ENCODE data around the gene RDH5. TPM values are rescaled to one million over a fixed set of nuclear protein-coding genes. Genes with fewer than 3 reads are reported as not detected.
A peak's percentile ranks its signal among the peaks of the same experiment; 100 is the strongest.

Gene RDH5
- total RNA-seq, 1 donor from 2014 or later = 9.7 TPM

DNA sequence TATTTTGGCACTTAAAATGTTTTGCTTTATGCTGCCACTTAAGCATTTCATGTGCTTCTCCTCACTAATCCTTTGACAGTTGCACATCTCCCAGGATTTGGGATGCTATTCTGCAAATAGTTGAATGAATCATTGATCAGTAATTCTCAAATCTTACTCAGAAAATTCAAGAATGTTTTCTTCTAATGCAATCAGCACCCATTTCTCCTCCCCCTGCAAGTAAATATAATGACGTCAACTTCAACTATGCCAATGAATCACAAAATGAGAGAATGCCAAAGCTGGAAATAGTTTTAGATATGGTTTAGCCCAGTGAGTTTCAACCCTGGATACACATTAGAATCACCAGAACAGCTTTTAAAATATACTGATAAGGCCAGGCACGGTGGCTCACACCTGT, 6.5 kb upstream of the RDH5 start:
- Mint-ChIP-seq H3K27ac (no peak overlapping the region), H3K27me3 (peaks cover 46% of the 10 kb centered on the region), H3K4me1 (ENCODE audit: low read depth) (peaks cover 15% of the 10 kb centered on the region), H3K36me3 (ENCODE audit: insufficient read depth) (peaks cover 2% of the 10 kb centered on the region), H3K4me3 (ENCODE audit: low read depth) (no peak overlapping the region), H3K9me3 (ENCODE audit: low read depth) (no peaks in the 10 kb centered on the region)
- DNase-seq (ENCODE audit: low spot score, unreplicated experiment) = no peak
- TF ChIP-seq, protein P1, sequence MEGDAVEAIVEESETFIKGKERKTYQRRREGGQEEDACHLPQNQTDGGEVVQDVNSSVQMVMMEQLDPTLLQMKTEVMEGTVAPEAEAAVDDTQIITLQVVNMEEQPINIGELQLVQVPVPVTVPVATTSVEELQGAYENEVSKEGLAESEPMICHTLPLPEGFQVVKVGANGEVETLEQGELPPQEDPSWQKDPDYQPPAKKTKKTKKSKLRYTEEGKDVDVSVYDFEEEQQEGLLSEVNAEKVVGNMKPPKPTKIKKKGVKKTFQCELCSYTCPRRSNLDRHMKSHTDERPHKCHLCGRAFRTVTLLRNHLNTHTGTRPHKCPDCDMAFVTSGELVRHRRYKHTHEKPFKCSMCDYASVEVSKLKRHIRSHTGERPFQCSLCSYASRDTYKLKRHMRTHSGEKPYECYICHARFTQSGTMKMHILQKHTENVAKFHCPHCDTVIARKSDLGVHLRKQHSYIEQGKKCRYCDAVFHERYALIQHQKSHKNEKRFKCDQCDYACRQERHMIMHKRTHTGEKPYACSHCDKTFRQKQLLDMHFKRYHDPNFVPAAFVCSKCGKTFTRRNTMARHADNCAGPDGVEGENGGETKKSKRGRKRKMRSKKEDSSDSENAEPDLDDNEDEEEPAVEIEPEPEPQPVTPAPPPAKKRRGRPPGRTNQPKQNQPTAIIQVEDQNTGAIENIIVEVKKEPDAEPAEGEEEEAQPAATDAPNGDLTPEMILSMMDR (IDR thresholded peaks at IDR 0.05; ENCODE audit: unreplicated experiment) = no peak

- Mint-ChIP-seq H3K4me3 (ENCODE audit: low read depth) (peak overlapping the region; percentile 90), H3K27ac (peak overlapping the region; percentile 98), H3K27me3 (peaks cover 30% of the 10 kb centered on the region), H3K4me1 (ENCODE audit: low read depth) (peaks cover 15% of the 10 kb centered on the region), H3K9me3 (ENCODE audit: low read depth) (no peaks in the 10 kb centered on the region), H3K36me3 (ENCODE audit: insufficient read depth) (peaks cover 2% of the 10 kb centered on the region)
- TF ChIP-seq, protein P1 (IDR thresholded peaks at IDR 0.05; ENCODE audit: unreplicated experiment) = no peak
- DNase-seq (ENCODE audit: low spot score, unreplicated experiment) = no peak
These were observed 4.9 kb upstream of the RDH5 start for GRCh38 chr12:55715169-55715764.

DNA sequence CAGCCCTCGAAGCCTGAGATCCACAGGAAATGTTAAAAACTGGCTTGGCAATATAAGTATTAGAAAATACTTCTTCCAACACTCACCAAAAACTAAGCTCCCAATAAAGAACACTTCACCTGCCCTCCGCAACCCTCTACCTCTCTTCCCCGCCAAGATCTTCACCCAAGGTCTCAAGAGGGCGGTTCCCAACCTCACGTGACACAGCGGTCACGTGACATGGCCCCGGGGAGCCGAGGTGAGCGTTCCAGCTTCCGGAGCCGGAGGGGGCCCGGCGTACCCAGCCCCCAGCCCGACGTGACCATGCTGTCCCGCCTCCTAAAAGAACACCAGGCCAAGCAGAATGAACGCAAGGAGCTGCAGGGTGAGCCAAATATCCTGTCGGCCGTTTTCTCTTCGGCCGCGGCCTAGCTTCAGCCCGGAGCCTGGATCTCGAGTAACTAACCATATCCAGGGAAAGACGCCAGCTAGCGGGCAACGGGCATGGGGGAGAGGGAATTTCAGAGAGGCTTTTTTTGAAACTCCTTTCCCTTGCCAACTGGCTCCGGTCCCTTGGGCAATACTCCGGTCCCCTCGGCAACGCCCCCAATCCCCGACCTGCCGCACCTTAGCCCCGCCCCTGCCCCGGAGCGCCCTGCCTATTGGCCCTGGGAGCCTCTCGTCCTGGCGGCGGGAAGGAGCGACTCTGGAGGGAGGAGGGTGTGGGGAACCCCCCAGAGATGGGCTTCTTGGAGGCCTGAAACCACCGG, 4.2 kb upstream of the RDH5 start, which contains the start of gene BLOC1S1:
Gene BLOC1S1, plus strand, starts transcription at position 214 of the 749 bp plus-strand sequence. Its CDS starts 6 bp downstream, at position 220.
- DNase-seq (ENCODE audit: low spot score, unreplicated experiment) = peak; percentile 94
- Mint-ChIP-seq H3K4me3 (ENCODE audit: low read depth) (peak within 1 kb of the TSS; percentile 90), H3K36me3 (ENCODE audit: insufficient read depth) (peaks cover 2% of the 10 kb centered on the region), H3K4me1 (ENCODE audit: low read depth) (peaks cover 15% of the 10 kb centered on the region), H3K27me3 (peaks cover 23% of the 10 kb centered on the region), H3K9me3 (ENCODE audit: low read depth) (no peaks in the 10 kb centered on the region), H3K27ac (peak within 1 kb of the TSS; percentile 98)
- TF ChIP-seq, protein P1 (IDR thresholded peaks at IDR 0.05; ENCODE audit: unreplicated experiment) = no peak

DNA sequence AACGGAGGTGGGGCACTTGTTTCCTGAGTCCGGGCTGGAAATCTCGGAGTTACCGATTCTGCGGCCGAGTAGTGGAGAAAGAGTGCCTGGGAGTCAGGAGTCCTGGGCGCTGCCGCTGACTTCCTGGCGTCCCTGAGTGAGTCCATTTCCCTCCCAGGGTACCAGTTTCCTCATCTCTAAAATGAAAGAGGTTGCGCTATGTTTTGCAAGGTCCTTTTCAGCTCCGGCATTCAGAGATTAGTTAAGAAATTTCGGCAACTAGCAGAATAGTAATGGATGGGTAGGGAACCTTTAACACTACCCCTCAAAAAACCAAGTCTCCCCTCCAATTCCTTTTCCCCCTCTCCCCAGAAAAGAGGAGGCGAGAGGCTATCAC, 3.6 kb upstream of the RDH5 start:
- TF ChIP-seq, protein P1 (IDR thresholded peaks at IDR 0.05; ENCODE audit: unreplicated experiment) = no peak
- Mint-ChIP-seq H3K27ac (peak overlapping the region; percentile 98), H3K36me3 (ENCODE audit: insufficient read depth) (peaks cover 2% of the 10 kb centered on the region), H3K4me3 (ENCODE audit: low read depth) (peak overlapping the region; percentile 90), H3K27me3 (peaks cover 23% of the 10 kb centered on the region), H3K9me3 (ENCODE audit: low read depth) (no peaks in the 10 kb centered on the region), H3K4me1 (ENCODE audit: low read depth) (peaks cover 15% of the 10 kb centered on the region)
- DNase-seq (ENCODE audit: low spot score, unreplicated experiment) = no peak

DNA sequence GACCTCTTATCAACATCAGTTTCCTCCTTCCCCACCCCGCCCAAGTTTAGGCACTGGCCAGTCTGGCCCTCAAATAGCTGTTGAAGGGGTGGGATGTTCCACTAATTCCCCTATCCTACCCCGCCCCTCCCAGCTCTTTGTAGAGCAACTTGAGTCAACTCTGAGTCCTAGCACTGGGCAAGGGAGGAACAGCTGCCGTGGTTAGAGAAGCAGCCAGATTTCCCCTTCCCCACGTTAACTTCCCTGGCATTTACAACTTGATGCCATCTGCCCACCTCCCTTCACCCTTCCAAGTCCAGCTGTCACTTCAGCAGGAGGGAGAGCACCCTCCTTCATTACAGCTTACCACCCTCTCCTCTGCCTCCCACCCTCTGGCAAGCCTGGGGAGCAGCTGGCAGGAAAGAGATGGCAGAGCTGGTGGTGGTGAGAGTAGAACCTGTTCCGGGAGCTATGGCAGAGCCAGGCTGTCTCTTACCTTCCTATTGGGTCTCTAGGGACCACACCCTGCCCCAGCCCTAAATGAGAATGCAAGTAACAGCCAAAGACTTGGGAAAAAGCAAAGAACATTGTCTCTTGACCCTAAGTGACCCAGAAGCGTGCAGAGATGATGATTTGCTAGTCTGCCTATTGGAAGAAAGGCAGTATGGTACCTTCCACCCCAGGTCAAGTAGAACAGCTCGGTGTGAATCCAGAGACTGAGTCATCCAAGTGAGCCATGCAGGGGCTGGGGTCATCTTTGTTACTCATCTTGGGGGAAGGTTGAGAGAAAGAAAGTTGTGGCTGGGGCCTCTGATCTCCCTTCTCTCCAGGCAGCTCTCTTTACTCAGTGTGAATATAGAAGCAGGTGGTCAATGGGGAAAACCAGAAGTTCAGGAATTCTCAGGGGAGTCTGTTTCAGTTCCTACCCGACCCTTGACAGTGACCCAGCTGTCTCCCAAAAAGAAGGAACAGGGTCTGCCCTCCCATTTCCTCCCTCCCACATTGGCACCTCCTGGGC, 2.9 kb upstream of the RDH5 start:
- Mint-ChIP-seq H3K4me3 (ENCODE audit: low read depth) (peak overlapping the region; percentile 90), H3K4me1 (ENCODE audit: low read depth) (peaks cover 15% of the 10 kb centered on the region), H3K9me3 (ENCODE audit: low read depth) (no peaks in the 10 kb centered on the region), H3K27me3 (peaks cover 15% of the 10 kb centered on the region), H3K27ac (peak overlapping the region; percentile 98), H3K36me3 (ENCODE audit: insufficient read depth) (peaks cover 2% of the 10 kb centered on the region)
- TF ChIP-seq, protein P1 (IDR thresholded peaks at IDR 0.05; ENCODE audit: unreplicated experiment) = no peak
- no peak for DNase-seq (ENCODE audit: low spot score, unreplicated experiment)

Data from progenitor cell of endocrine pancreas (in vitro differentiated cells).